NCI-H1436 (cell line): Measurements from ENCODE around the gene ACAN.

ENCODE experiments used
- DNase-seq: peaks from one replicate; lab custom pipeline; 2025; lab: John Stamatoyannopoulos, UW

The ACAN gene

GRCh38 chr15:88843334-88843733 is 40.1 kb downstream of the ACAN start:
- no peak for DNase-seq

- no peak for DNase-seq
Observed at GRCh38 chr15:88844749-88845386, 41.6 kb downstream of the ACAN start.

GRCh38 chr15:88845616-88846015 is 42.4 kb downstream of the ACAN start:
- DNase-seq = no peak

- no peak for DNase-seq
Observed at GRCh38 chr15:88847144-88847543, 43.9 kb downstream of the ACAN start.

DNA sequence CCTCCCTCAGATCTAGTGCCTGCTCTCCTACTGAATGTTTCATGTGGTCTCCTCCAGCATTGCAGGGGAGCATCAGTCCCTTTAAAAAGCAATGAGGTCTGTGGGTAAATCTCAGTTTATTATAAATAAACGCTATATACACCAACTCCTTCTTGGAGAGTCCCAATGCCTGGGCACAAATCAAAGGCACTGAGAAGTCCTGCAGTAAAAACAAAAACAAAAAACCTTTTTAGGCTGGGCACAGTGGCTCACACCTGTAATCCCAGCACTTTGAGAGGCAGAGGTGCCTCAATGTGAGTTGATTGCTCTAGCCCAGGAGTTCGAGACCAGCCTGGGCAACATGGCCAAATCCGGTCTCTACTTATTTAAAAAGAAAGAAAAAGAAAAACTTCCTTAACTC is 45.0 kb downstream of the ACAN start:
- no peak for DNase-seq

GRCh38 chr15:88849376-88850072 is 46.3 kb downstream of the ACAN start:
- no peak for DNase-seq

GRCh38 chr15:88852476-88852875 is 49.2 kb downstream of the ACAN start:
- DNase-seq = no peak

GRCh38 chr15:88858934-88859333 is 55.7 kb downstream of the ACAN start:
- DNase-seq = no peak

DNA sequence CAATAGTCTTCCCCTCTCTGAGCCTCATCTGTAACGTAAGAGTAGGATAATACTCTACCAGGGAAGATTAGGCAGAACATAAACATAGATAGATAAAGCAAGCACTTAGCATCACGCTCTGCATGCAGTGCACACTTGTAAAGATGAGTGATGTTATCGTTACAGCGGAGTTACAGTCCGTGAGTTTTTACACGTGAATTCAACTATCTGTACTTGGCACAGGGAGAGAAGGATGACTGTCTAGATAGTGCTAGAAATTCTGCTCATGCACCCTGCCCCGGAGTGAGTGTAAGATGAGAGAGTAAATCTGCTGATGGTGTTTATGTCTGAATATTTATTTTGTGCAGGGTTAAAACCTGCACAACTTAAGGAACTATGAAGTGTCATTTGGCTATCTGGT is 56.3 kb downstream of the ACAN start:
- DNase-seq = no peak

- no peak for DNase-seq
Observed at GRCh38 chr15:88860212-88860611, 57.0 kb downstream of the ACAN start.

- DNase-seq = no peak
Observed at GRCh38 chr15:88863412-88863811, 60.2 kb downstream of the ACAN start.

- DNase-seq = no peak
Observed at GRCh38 chr15:88864861-88865497, 61.7 kb downstream of the ACAN start.

DNA sequence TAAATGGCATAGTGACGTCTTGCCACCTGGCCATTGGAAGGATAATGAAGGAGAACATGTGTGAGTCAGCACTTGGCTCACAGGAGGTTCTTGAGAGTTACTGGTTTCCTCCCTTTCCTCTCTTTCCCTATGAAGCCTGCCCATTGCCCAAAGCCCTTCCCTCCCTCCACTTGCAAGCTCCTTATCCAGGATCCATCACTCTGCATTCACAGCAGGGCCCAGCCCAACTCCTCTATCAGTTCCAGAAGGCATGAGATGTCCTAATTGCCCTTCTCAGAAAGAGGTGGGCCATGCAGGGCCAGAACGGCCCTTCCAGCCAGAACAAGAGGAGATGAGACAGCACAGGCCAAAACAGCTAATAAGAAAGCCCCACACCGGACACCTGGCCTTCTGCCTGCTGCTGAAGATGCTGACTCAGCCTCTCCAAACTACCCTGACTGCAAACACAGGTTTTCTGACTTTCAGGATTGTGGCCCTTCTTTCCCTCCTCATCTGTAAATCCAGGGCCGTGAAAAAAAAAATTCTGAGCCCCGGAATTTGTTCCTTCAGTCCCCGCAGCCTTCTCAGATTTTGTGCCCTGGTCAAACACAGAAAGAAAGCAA is 62.4 kb downstream of the ACAN start:
- DNase-seq = no peak

DNA sequence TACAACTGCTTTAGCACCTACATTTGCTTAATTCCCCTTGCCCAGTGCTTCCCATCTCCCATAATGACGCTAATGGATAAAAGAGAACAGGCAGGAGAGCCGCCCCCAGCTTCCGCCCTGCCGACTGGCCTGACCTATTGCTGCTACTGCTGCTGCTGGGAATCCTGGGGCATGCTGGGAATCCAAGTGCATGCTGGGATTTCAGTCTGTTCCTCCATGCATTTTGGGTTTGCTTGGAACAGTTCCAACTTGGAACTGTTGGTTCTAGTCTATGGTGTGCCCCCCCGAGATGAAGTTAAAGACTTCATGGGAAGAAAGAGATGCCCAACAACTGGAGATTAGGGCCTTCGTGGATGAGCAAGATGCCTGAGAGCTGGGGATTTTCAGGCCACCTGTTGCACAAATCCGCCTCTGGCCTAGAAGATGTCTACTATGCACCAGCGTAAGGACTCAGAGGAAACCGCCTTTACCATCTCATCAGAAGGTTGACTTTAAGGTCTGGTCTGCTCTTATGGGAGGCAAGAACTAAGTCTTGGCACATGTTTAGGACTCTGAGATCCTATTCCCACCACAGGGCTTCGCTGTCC is 63.2 kb downstream of the ACAN start:
- no peak for DNase-seq

- no peak for DNase-seq
Observed at GRCh38 chr15:88871313-88871712, 68.1 kb downstream of the ACAN start.

DNA sequence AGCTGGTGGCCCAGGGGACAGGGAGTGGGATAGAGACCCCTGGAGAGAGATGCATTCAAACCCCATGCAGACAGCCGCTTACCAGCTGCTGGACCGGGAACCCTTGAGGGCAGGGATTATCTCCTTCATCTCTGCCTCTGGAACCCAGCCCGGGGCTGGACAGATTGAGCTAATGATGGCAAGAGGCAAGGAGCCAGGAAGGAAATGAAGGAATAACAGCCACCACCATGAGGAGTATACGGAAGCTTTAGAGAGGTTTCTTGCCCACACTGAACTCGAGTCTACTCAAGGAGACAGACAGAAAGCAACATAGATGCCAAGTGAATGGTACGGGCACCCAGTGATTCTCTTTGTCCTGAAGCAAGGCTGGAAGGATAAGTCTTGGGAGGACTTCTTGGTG is 68.9 kb downstream of the ACAN start:
- no peak for DNase-seq

GRCh38 chr15:88872706-88873105 is 69.5 kb downstream of the ACAN start:
- no peak for DNase-seq

DNA sequence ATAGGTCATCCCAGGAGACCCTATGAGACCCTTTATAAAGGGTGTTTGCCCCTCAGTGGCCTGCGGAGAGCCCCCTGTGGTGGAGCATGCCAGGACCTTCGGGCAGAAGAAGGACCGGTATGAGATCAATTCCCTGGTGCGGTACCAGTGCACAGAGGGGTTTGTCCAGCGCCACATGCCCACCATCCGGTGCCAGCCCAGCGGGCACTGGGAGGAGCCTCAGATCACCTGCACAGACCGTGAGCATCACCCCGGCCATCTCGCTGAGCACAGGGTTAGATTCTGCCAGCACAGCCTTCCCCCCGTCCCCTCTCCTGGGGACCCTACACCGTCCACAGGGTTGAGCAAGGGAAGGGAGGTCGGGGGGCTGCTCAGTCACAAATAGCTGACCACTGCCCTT is 70.5 kb downstream of the ACAN start:
- no peak for DNase-seq

DNA sequence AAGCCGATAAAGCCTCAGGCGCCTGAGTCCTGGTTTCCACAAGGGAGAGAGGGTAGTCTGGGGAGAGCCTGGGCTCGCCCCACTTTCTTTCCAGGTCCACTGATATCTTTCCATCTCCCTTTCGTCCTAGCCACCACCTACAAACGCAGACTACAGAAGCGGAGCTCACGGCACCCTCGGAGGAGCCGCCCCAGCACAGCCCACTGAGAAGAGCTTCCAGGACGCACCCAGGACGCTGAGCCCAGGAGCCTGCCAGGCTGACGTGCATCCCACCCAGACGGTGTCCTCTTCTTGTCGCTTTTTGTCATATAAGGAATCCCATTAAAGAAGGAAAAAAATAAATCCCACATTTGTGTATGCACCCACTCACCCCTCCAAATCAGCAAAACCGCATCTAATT is 71.0 kb downstream of the ACAN start:
- no peak for DNase-seq

GRCh38 chr15:88874684-88875083 is 71.4 kb downstream of the ACAN start:
- DNase-seq = no peak

- no peak for DNase-seq
Observed at GRCh38 chr15:88876573-88876972, 73.3 kb downstream of the ACAN start.

- no peak for DNase-seq
Observed at GRCh38 chr15:88877415-88877814, 74.2 kb downstream of the ACAN start.

GRCh38 chr15:88877906-88878305 is 74.7 kb downstream of the ACAN start:
- DNase-seq = no peak
